ENCODE measurements around the gene TFCP2.
"Not testable (repeated sequence)": the region's sequence is repeated elsewhere in the genome, so short reads cannot be mapped to it uniquely, and the experiment has no call there.

TFCP2 gene

GRCh38 chr12:51172515-51173431 lies at the start of gene TFCP2:
TFCP2 (minus strand) TSS chr12:51173135; CDS start chr12:51172422, 713 bp downstream.
- peak; percentile 79 for DNase-seq

GRCh38 chr12:51222461-51222860 lies 49.5 kb upstream of the TFCP2 start:
- DNase-seq, result no peak

- DNase-seq, result not testable (repeated sequence)
These were observed 46.9 kb upstream of the TFCP2 start for GRCh38 chr12:51219857-51220256.

GRCh38 chr12:51219322-51219721 lies 46.4 kb upstream of the TFCP2 start:
- no peak for DNase-seq

- DNase-seq, result no peak
These were observed 45.7 kb upstream of the TFCP2 start for GRCh38 chr12:51218607-51219161.

GRCh38 chr12:51217968-51218606 lies 45.2 kb upstream of the TFCP2 start, which contains the start of gene POU6F1:
POU6F1 (minus strand) TSS chr12:51218062; CDS start chr12:51206836, 11,226 bp downstream.
- peak; percentile 88 for DNase-seq

GRCh38 chr12:51217133-51217967 lies 44.4 kb upstream of the TFCP2 start:
- peak; percentile 73 for DNase-seq

- DNase-seq, result no peak
These were observed 43.7 kb upstream of the TFCP2 start for GRCh38 chr12:51216642-51217041.

- DNase-seq, result no peak
These were observed 42.0 kb upstream of the TFCP2 start for GRCh38 chr12:51214895-51215294.

GRCh38 chr12:51210690-51211395 lies 37.9 kb upstream of the TFCP2 start:
- no peak for DNase-seq

GRCh38 chr12:51209259-51209658 lies 36.3 kb upstream of the TFCP2 start:
- DNase-seq, result no peak

- no peak for DNase-seq
These were observed 35.2 kb upstream of the TFCP2 start for GRCh38 chr12:51208016-51208660.

- no peak for DNase-seq
These were observed 32.4 kb upstream of the TFCP2 start for GRCh38 chr12:51205350-51205749.

- DNase-seq, result no peak
These were observed 29.8 kb upstream of the TFCP2 start for GRCh38 chr12:51202718-51203117.

GRCh38 chr12:51200806-51201205 lies 27.9 kb upstream of the TFCP2 start:
- DNase-seq, result no peak

GRCh38 chr12:51200156-51200555 lies 27.2 kb upstream of the TFCP2 start:
- no peak for DNase-seq

- no peak for DNase-seq
These were observed 26.5 kb upstream of the TFCP2 start for GRCh38 chr12:51199366-51199945.

GRCh38 chr12:51198568-51199365 lies 25.8 kb upstream of the TFCP2 start:
- no peak for DNase-seq

- DNase-seq, result no peak
These were observed 25.0 kb upstream of the TFCP2 start for GRCh38 chr12:51197736-51198567.
